H1 (cell line): Measurements from ENCODE around the gene RAB31. TPM values are rescaled to one million over a fixed set of nuclear protein-coding genes. Genes with fewer than 3 reads are reported as not detected.

ENCODE experiments used
- CTCF ChIA-PET: fragments of 300-600 bp; sonication (Branson Sonifier 250); formaldehyde crosslinking; loops from one replicate; lab custom pipeline; 2021; ENCODE audit not compliant: partially characterized antibody; lab: Charles Lee
- POLR2A ChIA-PET: fragments of 300-600 bp; sonication (Branson Sonifier 250); formaldehyde crosslinking; loops from one replicate; lab custom pipeline; 2021; ENCODE audit warnings: inconsistent platforms; ENCODE audit not compliant: partially characterized antibody; lab: Charles Lee
- DNase-seq, 2 experiments: peaks; one replicate each; pipeline versions ENCODE4 v3.0.0 to v3.0.0-alpha.2; 2010 to 2022; ENCODE audit warnings: low spot score in 2 of 2, low read depth in 1 of 2, mixed read lengths in 1 of 2
- FAIRE-seq: peaks from 2 replicates; lab custom pipeline; 2011; peaks lifted over from hg19 to GRCh38; lab: Jason Lieb, UNC
- H2AFZ ChIP-seq: 2 replicates; pipeline ENCODE4 v1.8.1; 2012; ENCODE audit warnings: low read length, inconsistent platforms
- H2AK5ac ChIP-seq: 2 replicates; pipeline ENCODE4 v1.6.1; 2013; ENCODE audit warnings: low read depth, low read length
- H2BK120ac ChIP-seq: replicated peaks from 2 replicates; pipeline ENCODE3; 2013; ENCODE audit warnings: low read depth, low read length, inconsistent platforms
- H2BK12ac ChIP-seq: 2 replicates; pipeline ENCODE4 v1.6.1; 2013; ENCODE audit warnings: low read depth, low read length
- H2BK15ac ChIP-seq: 2 replicates; pipeline ENCODE4 v1.6.1; 2013; ENCODE audit warnings: low read length
- H2BK20ac ChIP-seq: 2 replicates; pipeline ENCODE4 v1.6.1; 2013; ENCODE audit warnings: low read length
- H2BK5ac ChIP-seq: 2 replicates; pipeline ENCODE4 v1.6.1; 2013; ENCODE audit warnings: low read depth, low read length
- H3K14ac ChIP-seq: 2 replicates; pipeline ENCODE4 v1.6.1; 2013; ENCODE audit warnings: inconsistent platforms; ENCODE audit not compliant: insufficient read length
- H3K18ac ChIP-seq: 2 replicates; pipeline ENCODE4 v1.6.1; 2013; ENCODE audit warnings: low read length; ENCODE audit errors: extremely low read depth
- H3K23ac ChIP-seq: 2 replicates; pipeline ENCODE4 v1.6.1; 2013; ENCODE audit warnings: inconsistent platforms; ENCODE audit not compliant: insufficient read length
- H3K23me2 ChIP-seq: 2 replicates; pipeline ENCODE4 v1.6.1; 2013; ENCODE audit warnings: low read depth, low read length
- H3K27ac ChIP-seq: 2 replicates; pipeline ENCODE4 v1.6.1; 2011; ENCODE audit warnings: low read depth, low read length, inconsistent platforms
- H3K27me3 ChIP-seq, 4 experiments: replicated peaks in 1 of 4; 1 replicate in 1 of 4; 2 replicates in 3 of 4; pipeline versions ENCODE4 v1.6.1 to v1.8.1; 2011 to 2013; ENCODE audit warnings: low read length in 3 of 4, mild to moderate bottlenecking in 3 of 4, inconsistent platforms in 2 of 4, mixed read lengths in 2 of 4, moderate library complexity in 1 of 4; ENCODE audit not compliant: control insufficient read depth in 3 of 4, insufficient read depth in 3 of 4; ENCODE audit errors: extremely low read depth in 1 of 4
- H3K36me3 ChIP-seq, 4 experiments: 2 replicates each; pipeline versions ENCODE4 v1.6.1 to v1.8.1; 2011 to 2013; ENCODE audit warnings: mild to moderate bottlenecking in 4 of 4, low read length in 3 of 4, moderate library complexity in 2 of 4, control low read depth in 1 of 4, inconsistent platforms in 1 of 4; ENCODE audit not compliant: insufficient read depth in 4 of 4, control insufficient read depth in 2 of 4
- H3K4ac ChIP-seq: replicated peaks from 2 replicates; pipeline ENCODE3; 2013; ENCODE audit warnings: low read length, low read depth, mixed read lengths, inconsistent platforms; ENCODE audit not compliant: insufficient read length
- H3K4me1 ChIP-seq, 4 experiments: replicated peaks in 1 of 4; 1 replicate in 1 of 4; 2 replicates in 3 of 4; pipeline versions ENCODE4 v1.6.1 to v1.8.1; 2011 to 2013; ENCODE audit warnings: low read length in 3 of 4, inconsistent platforms in 2 of 4, mixed read lengths in 1 of 4; ENCODE audit not compliant: insufficient read depth in 4 of 4, control insufficient read depth in 3 of 4
- H3K4me2 ChIP-seq, 2 experiments: 2 replicates each; pipeline versions ENCODE4 v1.6.1 to v1.8.1; 2011 to 2013; ENCODE audit warnings: low read depth in 2 of 2, low read length in 2 of 2, control low read depth in 1 of 2, inconsistent platforms in 1 of 2, mild to moderate bottlenecking in 1 of 2; ENCODE audit not compliant: insufficient read depth in 1 of 2
- H3K4me3 ChIP-seq, 4 experiments: fragments of 200-600, 300-600 bp in 1 of 4; sonication (generic), shearing (Covaris generic), sonication (Bioruptor Twin) in 1 of 4; 2 replicates each; pipeline versions ENCODE4 v1.5.1 to v1.8.1; 2011 to 2016; ENCODE audit warnings: low read length in 4 of 4, low read depth in 3 of 4, control low read depth in 2 of 4, inconsistent platforms in 2 of 4, mild to moderate bottlenecking in 2 of 4, mixed read lengths in 1 of 4, moderate library complexity in 1 of 4; ENCODE audit not compliant: insufficient read depth in 2 of 4; ENCODE audit errors: extremely low read depth in 1 of 4
- H3K56ac ChIP-seq: replicated peaks from 2 replicates; pipeline ENCODE3; 2013; ENCODE audit warnings: low read depth, mild to moderate bottlenecking, mixed read lengths, low read length, inconsistent platforms; ENCODE audit not compliant: insufficient read length
- H3K79me1 ChIP-seq: 2 replicates; pipeline ENCODE4 v1.6.1; 2013; ENCODE audit warnings: low read depth, low read length, control low read depth
- H3K79me2 ChIP-seq, 2 experiments: 2 replicates each; pipeline versions ENCODE4 v1.6.1 to v1.8.1; 2012 to 2013; ENCODE audit warnings: low read length in 2 of 2, mild to moderate bottlenecking in 2 of 2, inconsistent platforms in 1 of 2; ENCODE audit not compliant: insufficient read depth in 2 of 2, control insufficient read depth in 1 of 2
- H3K9ac ChIP-seq, 4 experiments: replicated peaks in 1 of 4; 1 replicate in 1 of 4; 2 replicates in 3 of 4; pipeline versions ENCODE4 v1.6.1 to v1.8.1; 2011 to 2013; ENCODE audit warnings: low read depth in 3 of 4, low read length in 3 of 4, control low read depth in 2 of 4, mild to moderate bottlenecking in 2 of 4, moderate library complexity in 2 of 4, inconsistent platforms in 1 of 4; ENCODE audit errors: extremely low read depth in 1 of 4
- H3K9me3 ChIP-seq, 2 experiments: 2 replicates each; pipeline versions ENCODE4 v1.6.1 to v1.8.1; 2012 to 2013; ENCODE audit warnings: mild to moderate bottlenecking in 2 of 2, moderate library complexity in 2 of 2, control low read depth in 1 of 2, inconsistent platforms in 1 of 2, low read depth in 1 of 2, low read length in 1 of 2, mixed read lengths in 1 of 2; ENCODE audit not compliant: insufficient read depth in 2 of 2
- H4K20me1 ChIP-seq, 2 experiments: replicated peaks in 1 of 2; 2 replicates each; pipeline versions ENCODE3 to v1.8.1; 2011 to 2013; ENCODE audit warnings: inconsistent platforms in 2 of 2, low read length in 2 of 2, mild to moderate bottlenecking in 1 of 2; ENCODE audit not compliant: insufficient read depth in 2 of 2, control insufficient read depth in 1 of 2
- H4K5ac ChIP-seq: 2 replicates; pipeline ENCODE4 v1.6.1; 2013; ENCODE audit warnings: low read length, low read depth, mixed read lengths, inconsistent platforms; ENCODE audit not compliant: insufficient read length
- H4K8ac ChIP-seq: 2 replicates; pipeline ENCODE4 v1.8.0; 2013; ENCODE audit warnings: mild to moderate bottlenecking, moderate library complexity, low read length, inconsistent platforms; ENCODE audit not compliant: insufficient read depth; ENCODE audit errors: extremely low read depth
- H4K91ac ChIP-seq: replicated peaks from 2 replicates; pipeline ENCODE3; 2013; ENCODE audit warnings: low read length, mixed read lengths, inconsistent platforms; ENCODE audit not compliant: insufficient read length
- KDM1A ChIP-seq: fragments of 200-600, 300-600 bp; sonication (generic); IDR thresholded peaks from 2 replicates; pipeline ENCODE4 v1.7.1; 2016; ENCODE audit warnings: mild to moderate bottlenecking, low read length, borderline replicate concordance
- TCF12 ChIP-seq: IDR thresholded peaks from 2 replicates; pipeline ENCODE4 v1.6.1; 2011; ENCODE audit warnings: low read depth, mild to moderate bottlenecking, low read length
- WGBS, 2 experiments: shearing (Covaris generic) in 1 of 2; methylation state at CpG; one replicate each; pipeline versions ENCODE4 v1.1.6 to v1.1.7; 2013 to 2015; ENCODE audit warnings: low lambda C conversion rate in 2 of 2, mixed read lengths in 2 of 2, inconsistent platforms in 1 of 2, low coverage in 1 of 2, missing lambda C conversion rate in 1 of 2; ENCODE audit not compliant: insufficient replicate concordance in 2 of 2, insufficient coverage in 1 of 2, insufficient read length in 1 of 2; ENCODE audit errors: extremely low coverage in 1 of 2, missing lambda C conversion rate in 1 of 2; 5-methylcytosine and 5-hydroxymethylcytosine counted together
- polyA plus RNA-seq, 7 experiments: library from polyadenylated mRNA; depleted of rRNA in 3 of 7; stranded (reverse) in 5 of 7; unstranded in 2 of 7; fragments of >200 nt in 5 of 7; fragments of 200-250 nt in 2 of 7; gene quantifications; 1 replicate in 5 of 7; 2 replicates in 1 of 7; 4 replicates in 1 of 7; pipeline versions ENCODE4 v1.2.1 to v1.2.3, GENCODE V29; 2011 to 2013; ENCODE audit warnings: missing spikeins in 2 of 7, mixed read lengths in 2 of 7
- total RNA-seq: library from RNA; stranded (reverse); fragmentation: NEBNext Ultra II Directional; extraction: Animal tissue kit (Norgen Biotek cat#: 25700); gene quantifications from 2 replicates; pipeline ENCODE4 v1.2.1, GENCODE V29; 2021

RAB31 gene
- total and polyA plus RNA-seq, 2 of the 8 experiments (the other 6 are each of a cell fraction or from before 2014, with no cell fraction given), result 15.2 to 40.9 TPM

- Histone ChIP-seq H2BK20ac (no peak overlapping the region), H3K23ac (no peak overlapping the region), H4K91ac (no peak overlapping the region), H3K14ac (no peak overlapping the region), H4K8ac (no peak overlapping the region; the same call in 1 of the 2 replicates), H3K18ac (no peak overlapping the region), H3K56ac (no peak overlapping the region), H3K27ac (no peak overlapping the region), H2BK15ac (no peak overlapping the region), H3K27me3 (no peaks in the 10 kb centered on the region), H3K23me2 (no peaks in the 10 kb centered on the region), H3K9ac (no peak overlapping the region), H4K20me1 (no peaks in the 10 kb centered on the region), H3K79me2 (no peaks in the 10 kb centered on the region), H3K4me1 (peaks cover 0 to 9% (median 5%) of the 10 kb centered on the region in 4 experiments; a peak in 3 of 7 replicates), H3K9me3 (no peaks in the 10 kb centered on the region), H3K4me3 (no peak overlapping the region), H3K36me3 (no peaks in the 10 kb centered on the region), H4K5ac (no peak overlapping the region), H2AK5ac (no peak overlapping the region), H3K79me1 (no peaks in the 10 kb centered on the region), H3K4ac (no peak overlapping the region), H2BK5ac (no peak overlapping the region), H3K4me2 (no peak overlapping the region), H2BK120ac (no peak overlapping the region), H2BK12ac (no peak overlapping the region), H2AFZ (peak overlapping the region; percentile 17; the same call in 1 of the 2 replicates)
- no peak for FAIRE-seq
- ChIA-PET CTCF (interaction anchor here (0.9 to 3.1 kb wide), 9 partner anchors 12 to 266 kb away, joined by 3 to 9 read pairs (median 4); no protein-coding TSS in a partner anchor), POLR2A (no interaction called here)
- no peak for TF ChIP-seq TCF12
- TF ChIP-seq KDM1A, result no peak
- WGBS, 2 experiments, result 88% methylated on average over 9 of the region's 9 CpGs; no CpG with 5 or more reads in 1 of the 2 experiments
- DNase-seq, result no peak
Measured at GRCh38 chr18:9684881-9685614, 23.1 kb upstream of the RAB31 start.
